H9 (cell line): ENCODE data around the gene SLC29A1. TPM values are rescaled to one million over a fixed set of nuclear protein-coding genes. Genes with fewer than 3 reads are reported as not detected.
"Not testable (repeated sequence)": the region's sequence is repeated elsewhere in the genome, so short reads cannot be mapped to it uniquely, and the experiment has no call there.

Source experiments
- DNase-seq: peaks from one replicate; pipeline ENCODE4 v3.0.0-alpha.2; 2017
- H2AFZ ChIP-seq: one replicate; pipeline ENCODE4 v1.6.1; 2013; ENCODE audit warnings: mild to moderate bottlenecking, low read length, control low read depth, moderate library complexity
- H2AK5ac ChIP-seq: 2 replicates; pipeline ENCODE4 v1.6.1; 2013; ENCODE audit warnings: low read length, control low read depth, mixed read lengths; ENCODE audit not compliant: insufficient read length
- H2BK120ac ChIP-seq: one replicate; pipeline ENCODE4 v1.6.1; 2013; ENCODE audit warnings: low read depth, mild to moderate bottlenecking, low read length, control low read depth, inconsistent platforms; ENCODE audit not compliant: poor library complexity, severe bottlenecking
- H2BK12ac ChIP-seq: 2 replicates; pipeline ENCODE4 v1.6.1; 2013; ENCODE audit warnings: low read length, control low read depth, mixed read lengths, low read depth; ENCODE audit not compliant: insufficient read length
- H2BK15ac ChIP-seq: 2 replicates; pipeline ENCODE4 v1.6.1; 2013; ENCODE audit warnings: low read depth, low read length, control low read depth
- H2BK20ac ChIP-seq: one replicate; pipeline ENCODE4 v1.6.1; 2013; ENCODE audit warnings: low read depth, mild to moderate bottlenecking, low read length, control low read depth, inconsistent platforms; ENCODE audit not compliant: poor library complexity, severe bottlenecking
- H2BK5ac ChIP-seq: 2 replicates; pipeline ENCODE4 v1.6.1; 2013; ENCODE audit warnings: low read length, control low read depth, mixed read lengths; ENCODE audit not compliant: insufficient read length
- H3K14ac ChIP-seq: 2 replicates; pipeline ENCODE4 v1.6.1; 2013; ENCODE audit warnings: low read length, control low read depth; ENCODE audit not compliant: insufficient read depth
- H3K18ac ChIP-seq: 2 replicates; pipeline ENCODE4 v1.6.1; 2013; ENCODE audit warnings: low read depth, mild to moderate bottlenecking, mixed read lengths, low read length, control low read depth; ENCODE audit not compliant: insufficient read length
- H3K23ac ChIP-seq: 2 replicates; pipeline ENCODE4 v1.6.1; 2013; ENCODE audit warnings: low read length, control low read depth, mixed read lengths, low read depth; ENCODE audit not compliant: insufficient read length
- H3K23me2 ChIP-seq: 2 replicates; pipeline ENCODE4 v1.6.1; 2013; ENCODE audit warnings: low read depth, mild to moderate bottlenecking, mixed read lengths, low read length, control low read depth; ENCODE audit not compliant: insufficient read length, poor library complexity, severe bottlenecking
- H3K27ac ChIP-seq: 2 replicates; pipeline ENCODE4 v1.5.1; 2013; ENCODE audit warnings: low read length, control low read depth, mixed read lengths, low read depth; ENCODE audit not compliant: insufficient read length
- H3K27me3 ChIP-seq: 2 replicates; pipeline ENCODE4 v1.6.1; 2013; ENCODE audit warnings: low read length, control low read depth, inconsistent platforms; ENCODE audit not compliant: insufficient read depth
- H3K4ac ChIP-seq: 2 replicates; pipeline ENCODE4 v1.6.1; 2013; ENCODE audit warnings: low read depth, mild to moderate bottlenecking, control low read depth, inconsistent platforms, low read length, moderate library complexity
- H3K4me1 ChIP-seq: 2 replicates; pipeline ENCODE4 v1.6.1; 2013; ENCODE audit warnings: low read length, control low read depth, inconsistent platforms; ENCODE audit not compliant: insufficient read depth
- H3K4me2 ChIP-seq: 2 replicates; pipeline ENCODE4 v1.6.1; 2013; ENCODE audit warnings: low read length, control low read depth, mixed read lengths; ENCODE audit not compliant: insufficient read length, insufficient read depth
- H3K56ac ChIP-seq: 2 replicates; pipeline ENCODE4 v1.6.1; 2013; ENCODE audit warnings: low read depth, mild to moderate bottlenecking, mixed read lengths, low read length, control low read depth; ENCODE audit not compliant: insufficient read length
- H3K79me1 ChIP-seq: 2 replicates; pipeline ENCODE4 v1.6.1; 2013; ENCODE audit warnings: low read depth, mild to moderate bottlenecking, moderate library complexity, low read length, control low read depth, inconsistent platforms; ENCODE audit not compliant: insufficient read depth, poor library complexity, severe bottlenecking
- H3K79me2 ChIP-seq: 2 replicates; pipeline ENCODE4 v1.6.1; 2013; ENCODE audit warnings: low read length, control low read depth, inconsistent platforms; ENCODE audit not compliant: insufficient read depth
- H3K9ac ChIP-seq: 2 replicates; pipeline ENCODE4 v1.6.1; 2013; ENCODE audit warnings: low read length, control low read depth, mixed read lengths; ENCODE audit not compliant: insufficient read length; ENCODE audit errors: extremely low read depth
- H3K9me3 ChIP-seq: one replicate; pipeline ENCODE4 v1.6.1; 2013; ENCODE audit warnings: low read depth, low read length, inconsistent platforms; ENCODE audit not compliant: control insufficient read depth
- H3T11ph ChIP-seq: one replicate; pipeline ENCODE4 v1.6.1; 2013; ENCODE audit warnings: mild to moderate bottlenecking, low read length, control low read depth, inconsistent platforms
- H4K20me1 ChIP-seq: one replicate; pipeline ENCODE4 v1.6.1; 2013; ENCODE audit not compliant: control insufficient read depth, insufficient read length, insufficient read depth
- H4K5ac ChIP-seq: 2 replicates; pipeline ENCODE4 v1.6.1; 2013; ENCODE audit warnings: low read depth, mild to moderate bottlenecking, mixed read lengths, low read length, control low read depth; ENCODE audit not compliant: insufficient read length
- H4K8ac ChIP-seq: replicated peaks from 2 replicates; pipeline ENCODE4 v1.6.1; 2013; ENCODE audit warnings: low read length, control low read depth, mixed read lengths, low read depth; ENCODE audit not compliant: insufficient read length
- H4K91ac ChIP-seq: 2 replicates; pipeline ENCODE4 v1.6.1; 2013; ENCODE audit warnings: low read depth, mild to moderate bottlenecking, moderate library complexity, mixed read lengths, low read length, control low read depth; ENCODE audit not compliant: insufficient read length
- H3K27ac Mint-ChIP-seq, 3 experiments: 2 replicates in 2 of 3; 3 replicates in 1 of 3; pipeline ENCODE4 v1.8.0; 2020 to 2021; ENCODE audit warnings: mixed read lengths in 3 of 3, mild to moderate bottlenecking in 1 of 3, moderate library complexity in 1 of 3
- H3K27me3 Mint-ChIP-seq: 2 replicates; pipeline ENCODE4 v1.8.0; 2021; ENCODE audit warnings: low read depth, mild to moderate bottlenecking, moderate library complexity, mixed read lengths
- H3K36me3 Mint-ChIP-seq, 3 experiments: 2 replicates in 2 of 3; 3 replicates in 1 of 3; pipeline ENCODE4 v1.8.0; 2020 to 2021; ENCODE audit warnings: low read depth in 3 of 3, mixed read lengths in 3 of 3; ENCODE audit not compliant: insufficient read depth in 1 of 3
- H3K4me1 Mint-ChIP-seq, 2 experiments: 2 replicates each; pipeline ENCODE4 v1.8.0; 2020; ENCODE audit warnings: mixed read lengths in 2 of 2
- H3K4me3 Mint-ChIP-seq, 2 experiments: 2 replicates in 1 of 2; 3 replicates in 1 of 2; pipeline ENCODE4 v1.8.0; 2020 to 2021; ENCODE audit warnings: mild to moderate bottlenecking in 2 of 2, mixed read lengths in 2 of 2, moderate library complexity in 1 of 2
- H3K9me3 Mint-ChIP-seq, 2 experiments: 2 replicates in 1 of 2; 3 replicates in 1 of 2; pipeline ENCODE4 v1.8.0; 2020; ENCODE audit warnings: mild to moderate bottlenecking in 2 of 2, mixed read lengths in 2 of 2, moderate library complexity in 1 of 2
- WGBS: extraction: QIAGEN DNeasy Blood & Tissue Kit; methylation state at CpG from one replicate; pipeline ENCODE4 v1.1.7; 2013; ENCODE audit warnings: missing lambda C conversion rate, low lambda C conversion rate, mixed read lengths; ENCODE audit not compliant: insufficient read length; ENCODE audit errors: extremely low coverage; 5-methylcytosine and 5-hydroxymethylcytosine counted together
- total RNA-seq: library from RNA; stranded (reverse); gene quantifications from 2 replicates; pipeline ENCODE4 v1.2.1, GENCODE V29; 2021
- TF ChIP-seq, protein P1 (sequence below): fragments of 200-600 bp; sonication (generic); conservative IDR thresholded peaks from 3 replicates; pipeline ENCODE4 v1.8.0; 2021; ENCODE audit warnings: antibody characterized with exemption, mild to moderate bottlenecking

SLC29A1 gene
- total RNA-seq, 1 experiment from 2014 or later: 124 TPM

GRCh38 chr6:44194326-44194725 lies 29.1 kb upstream of the SLC29A1 start:
- no peak overlapping the region for H3K23ac ChIP-seq
- peak overlapping the region; percentile 41 for H4K8ac ChIP-seq
- no peak overlapping the region for H3K9ac ChIP-seq
- no peaks in the 10 kb centered on the region for H3K9me3 ChIP-seq
- H2BK20ac ChIP-seq: no peak overlapping the region
- H2BK120ac ChIP-seq: no peak overlapping the region
- H3K4me1 ChIP-seq: peaks cover 3% of the 10 kb centered on the region; the same call in 1 of the 2 replicates
- H2BK15ac ChIP-seq: no peak overlapping the region
- no peak overlapping the region for H3K56ac ChIP-seq
- H3K4me2 ChIP-seq: no peak overlapping the region
- TF ChIP-seq, protein P1, sequence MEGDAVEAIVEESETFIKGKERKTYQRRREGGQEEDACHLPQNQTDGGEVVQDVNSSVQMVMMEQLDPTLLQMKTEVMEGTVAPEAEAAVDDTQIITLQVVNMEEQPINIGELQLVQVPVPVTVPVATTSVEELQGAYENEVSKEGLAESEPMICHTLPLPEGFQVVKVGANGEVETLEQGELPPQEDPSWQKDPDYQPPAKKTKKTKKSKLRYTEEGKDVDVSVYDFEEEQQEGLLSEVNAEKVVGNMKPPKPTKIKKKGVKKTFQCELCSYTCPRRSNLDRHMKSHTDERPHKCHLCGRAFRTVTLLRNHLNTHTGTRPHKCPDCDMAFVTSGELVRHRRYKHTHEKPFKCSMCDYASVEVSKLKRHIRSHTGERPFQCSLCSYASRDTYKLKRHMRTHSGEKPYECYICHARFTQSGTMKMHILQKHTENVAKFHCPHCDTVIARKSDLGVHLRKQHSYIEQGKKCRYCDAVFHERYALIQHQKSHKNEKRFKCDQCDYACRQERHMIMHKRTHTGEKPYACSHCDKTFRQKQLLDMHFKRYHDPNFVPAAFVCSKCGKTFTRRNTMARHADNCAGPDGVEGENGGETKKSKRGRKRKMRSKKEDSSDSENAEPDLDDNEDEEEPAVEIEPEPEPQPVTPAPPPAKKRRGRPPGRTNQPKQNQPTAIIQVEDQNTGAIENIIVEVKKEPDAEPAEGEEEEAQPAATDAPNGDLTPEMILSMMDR: no peak
- no peak overlapping the region for H3K18ac ChIP-seq
- no peak overlapping the region for H3K27ac ChIP-seq
- H2BK5ac ChIP-seq: no peak overlapping the region
- no peak overlapping the region for H4K91ac ChIP-seq
- no peak overlapping the region for H3K4ac ChIP-seq
- DNase-seq: no peak
- peaks cover 2% of the 10 kb centered on the region for H4K20me1 ChIP-seq
- no CpG with 5 or more reads among the region's 5 CpGs for WGBS
- no peak overlapping the region for H2AK5ac ChIP-seq
- H3K36me3 Mint-ChIP-seq: no peaks in the 10 kb centered on the region
- no peaks in the 10 kb centered on the region; a peak in 1 of 5 replicates for H3K9me3 Mint-ChIP-seq
- no peak overlapping the region; a peak in 1 of 7 replicates for H3K27ac Mint-ChIP-seq
- no peak overlapping the region for H3K14ac ChIP-seq
- H3K27me3 Mint-ChIP-seq: no peaks in the 10 kb centered on the region; the same call in 1 of the 2 replicates
- no peak overlapping the region for H3T11ph ChIP-seq
- peaks cover 11 to 16% of the 10 kb centered on the region in 2 experiments for H3K4me1 Mint-ChIP-seq
- no peak overlapping the region for H2AFZ ChIP-seq
- no peak overlapping the region for H2BK12ac ChIP-seq
- no peak overlapping the region for H4K5ac ChIP-seq
- H3K79me2 ChIP-seq: no peaks in the 10 kb centered on the region
- no peaks in the 10 kb centered on the region for H3K27me3 ChIP-seq
- no peaks in the 10 kb centered on the region for H3K79me1 ChIP-seq
- H3K23me2 ChIP-seq: no peaks in the 10 kb centered on the region
- H3K4me3 Mint-ChIP-seq: no peak overlapping the region

DNA sequence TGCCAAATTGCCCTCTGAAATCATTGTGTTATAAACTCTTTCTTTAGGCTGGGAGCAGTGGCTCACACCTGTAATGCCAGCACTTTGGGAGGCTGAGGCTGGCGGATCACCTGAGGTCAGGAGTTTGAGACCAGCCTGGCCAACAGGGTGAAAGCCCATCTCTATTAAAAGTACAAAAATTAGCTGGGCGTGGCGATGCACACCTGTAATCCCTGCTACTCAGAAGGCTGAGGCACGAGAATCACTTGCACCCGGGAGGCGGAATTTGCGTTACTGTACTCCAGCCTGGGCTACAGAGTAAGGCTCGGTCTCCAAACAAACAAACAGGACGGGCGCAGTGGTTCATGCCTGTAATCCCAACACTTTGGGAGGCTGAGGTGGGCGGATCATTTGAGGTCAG lies 27.0 kb upstream of the SLC29A1 start:
- H3T11ph ChIP-seq, H4K20me1 ChIP-seq, H3K4ac ChIP-seq, H3K9me3 ChIP-seq, H4K91ac ChIP-seq, H3K27me3 Mint-ChIP-seq, H2BK12ac ChIP-seq, H4K5ac ChIP-seq, H3K36me3 Mint-ChIP-seq, H3K9me3 Mint-ChIP-seq, H2BK120ac ChIP-seq, DNase-seq, H3K4me2 ChIP-seq, H3K79me2 ChIP-seq, H3K27ac Mint-ChIP-seq, H3K27ac ChIP-seq, H3K27me3 ChIP-seq, H3K56ac ChIP-seq, H3K79me1 ChIP-seq, H3K23ac ChIP-seq, H3K14ac ChIP-seq, H2BK20ac ChIP-seq, H2BK5ac ChIP-seq, H3K23me2 ChIP-seq, H3K18ac ChIP-seq, H3K9ac ChIP-seq, H3K4me3 Mint-ChIP-seq, H4K8ac ChIP-seq, H3K4me1 ChIP-seq, H2AK5ac ChIP-seq, H2AFZ ChIP-seq, H2BK15ac ChIP-seq: not testable (repeated sequence)
- peaks cover 20 to 26% of the 10 kb centered on the region in 2 experiments for H3K4me1 Mint-ChIP-seq
- WGBS: no CpG with 5 or more reads among the region's 11 CpGs
